GM23248 (cell line): Measurements from ENCODE around the gene NEK6.

Experiments
- EZH2 ChIP-seq: fragments of 200-600 bp; sonication (generic); IDR thresholded peaks from 2 replicates; pipeline ENCODE4 v1.6.1; 2018; ENCODE audit warnings: antibody characterized with exemption, mild to moderate bottlenecking; ENCODE audit not compliant: insufficient read depth, poor library complexity, severe bottlenecking
- EZH2phosphoT487 ChIP-seq: fragments of 200-600 bp; sonication (generic); IDR thresholded peaks from 2 replicates; pipeline ENCODE4 v1.6.1; 2018; ENCODE audit warnings: antibody characterized with exemption, moderate library complexity, mild to moderate bottlenecking, low read depth; ENCODE audit not compliant: insufficient read depth

- TF ChIP-seq EZH2 (no peak), EZH2phosphoT487 (no peak)
Measured at GRCh38 chr9:124323904-124324303, 66.2 kb downstream of the NEK6 start.
